IPS DF 6.9 (cell line): ENCODE measurements around the gene CAB39L.
A peak's percentile ranks its signal among the peaks of the same experiment; 100 is the strongest.

Experiments
- DNase-seq: peaks from one replicate; pipeline ENCODE4 v3.0.0-alpha.2; 2013; ENCODE audit warnings: low read depth, low spot score
- H3K27ac ChIP-seq: one replicate; pipeline ENCODE4 v1.5.1; 2013; ENCODE audit warnings: low read length, control low read depth
- H3K27me3 ChIP-seq: 2 replicates; pipeline ENCODE4 v1.6.1; 2013; ENCODE audit warnings: mild to moderate bottlenecking, low read length; ENCODE audit not compliant: control insufficient read depth, insufficient read depth
- H3K36me3 ChIP-seq: 2 replicates; pipeline ENCODE4 v1.6.1; 2013; ENCODE audit warnings: low read length; ENCODE audit not compliant: control insufficient read depth, insufficient read depth
- H3K4me1 ChIP-seq: 2 replicates; pipeline ENCODE4 v1.6.1; 2013; ENCODE audit warnings: low read length; ENCODE audit not compliant: control insufficient read depth, insufficient read depth
- H3K4me3 ChIP-seq: 2 replicates; pipeline ENCODE4 v1.5.1; 2013; ENCODE audit warnings: mild to moderate bottlenecking, low read length
- H3K9me3 ChIP-seq: 2 replicates; pipeline ENCODE4 v1.6.1; 2013; ENCODE audit warnings: low read length, inconsistent platforms; ENCODE audit not compliant: control insufficient read depth, insufficient read depth
- WGBS: extraction: QIAGEN DNeasy Blood & Tissue Kit; methylation state at CpG from one replicate; pipeline ENCODE4 v1.1.7; 2013; ENCODE audit warnings: mixed read lengths, missing lambda C conversion rate; ENCODE audit not compliant: insufficient read length, insufficient coverage; 5-methylcytosine and 5-hydroxymethylcytosine counted together

CAB39L gene

GRCh38 chr13:49443704-49444523, at the start of gene CAB39L, which contains the start of gene SETDB2:
Gene CAB39L, minus strand, starts transcription at chr13:49444064. Its CDS starts 61,154 bp downstream, at chr13:49382910.
Gene SETDB2, plus strand, starts transcription at chr13:49444274. Its CDS starts 7,620 bp downstream, at chr13:49451894.
- no peak within 1 kb of the TSS for H3K27ac ChIP-seq
- no peaks in the 10 kb centered on the region for H3K27me3 ChIP-seq
- DNase-seq: peak; percentile 99
- H3K9me3 ChIP-seq: no peaks in the 10 kb centered on the region
- peak within 1 kb of the TSS; percentile 83 for H3K4me3 ChIP-seq
- WGBS: no CpG with 5 or more reads among the region's 53 CpGs
- H3K4me1 ChIP-seq: no peaks in the 10 kb centered on the region
- no peaks in the 10 kb centered on the region for H3K36me3 ChIP-seq

GRCh38 chr13:49488563-49488962, 44.7 kb upstream of the CAB39L start:
- Histone ChIP-seq H3K4me3 (no peak overlapping the region), H3K27ac (no peak overlapping the region), H3K4me1 (no peaks in the 10 kb centered on the region), H3K27me3 (no peaks in the 10 kb centered on the region), H3K9me3 (no peaks in the 10 kb centered on the region), H3K36me3 (no peaks in the 10 kb centered on the region)
- no CpG with 5 or more reads among the region's 2 CpGs for WGBS
- no peak for DNase-seq

- H3K27me3 ChIP-seq: no peaks in the 10 kb centered on the region
- H3K9me3 ChIP-seq: no peaks in the 10 kb centered on the region
- H3K27ac ChIP-seq: no peak overlapping the region
- no peak for DNase-seq
- H3K4me1 ChIP-seq: no peaks in the 10 kb centered on the region
- no peak overlapping the region for H3K4me3 ChIP-seq
- no CpG with 5 or more reads among the region's 5 CpGs for WGBS
- H3K36me3 ChIP-seq: no peaks in the 10 kb centered on the region
Measured at GRCh38 chr13:49481788-49482187, 37.9 kb upstream of the CAB39L start.

GRCh38 chr13:49476529-49476928, 32.7 kb upstream of the CAB39L start:
- Histone ChIP-seq H3K27ac (no peak overlapping the region), H3K4me1 (no peaks in the 10 kb centered on the region), H3K27me3 (no peaks in the 10 kb centered on the region), H3K36me3 (no peaks in the 10 kb centered on the region), H3K4me3 (no peak overlapping the region), H3K9me3 (no peaks in the 10 kb centered on the region)
- no CpG with 5 or more reads among the region's 7 CpGs for WGBS
- DNase-seq: no peak

- DNase-seq: no peak
- no peaks in the 10 kb centered on the region for H3K9me3 ChIP-seq
- no peak overlapping the region for H3K27ac ChIP-seq
- no peaks in the 10 kb centered on the region for H3K4me1 ChIP-seq
- H3K27me3 ChIP-seq: no peaks in the 10 kb centered on the region
- H3K36me3 ChIP-seq: no peaks in the 10 kb centered on the region
- no peak overlapping the region for H3K4me3 ChIP-seq
- WGBS: no CpG with 5 or more reads among the region's 1 CpG
Measured at GRCh38 chr13:49472186-49472585, 28.3 kb upstream of the CAB39L start.

- Histone ChIP-seq H3K36me3 (peaks cover 3% of the 10 kb centered on the region; the same call in 1 of the 2 replicates), H3K4me3 (no peak overlapping the region), H3K27ac (no peak overlapping the region), H3K9me3 (peaks cover 1% of the 10 kb centered on the region; the same call in 1 of the 2 replicates), H3K27me3 (no peaks in the 10 kb centered on the region), H3K4me1 (no peaks in the 10 kb centered on the region)
- DNase-seq: no peak
- WGBS: no CpG with 5 or more reads among the region's 5 CpGs
Measured at GRCh38 chr13:49466292-49466838, 22.5 kb upstream of the CAB39L start.

GRCh38 chr13:49464621-49465325, 20.9 kb upstream of the CAB39L start:
- Histone ChIP-seq H3K36me3 (peaks cover 3% of the 10 kb centered on the region; the same call in 1 of the 2 replicates), H3K4me3 (no peak overlapping the region), H3K4me1 (no peaks in the 10 kb centered on the region), H3K27ac (no peak overlapping the region), H3K9me3 (peaks cover 1% of the 10 kb centered on the region; the same call in 1 of the 2 replicates), H3K27me3 (no peaks in the 10 kb centered on the region)
- DNase-seq: no peak
- no CpG with 5 or more reads among the region's 4 CpGs for WGBS

- no peaks in the 10 kb centered on the region for H3K27me3 ChIP-seq
- no peak for DNase-seq
- H3K36me3 ChIP-seq: peaks cover 3% of the 10 kb centered on the region; the same call in 1 of the 2 replicates
- WGBS: no CpG with 5 or more reads among the region's 1 CpG
- H3K4me3 ChIP-seq: no peak overlapping the region
- no peaks in the 10 kb centered on the region for H3K4me1 ChIP-seq
- H3K9me3 ChIP-seq: peaks cover 1% of the 10 kb centered on the region; the same call in 1 of the 2 replicates
- no peak overlapping the region for H3K27ac ChIP-seq
Measured at GRCh38 chr13:49464085-49464484, 20.2 kb upstream of the CAB39L start.

GRCh38 chr13:49459580-49459979, 15.7 kb upstream of the CAB39L start:
- Histone ChIP-seq H3K9me3 (peaks cover 1% of the 10 kb centered on the region; the same call in 1 of the 2 replicates), H3K36me3 (peaks cover 3% of the 10 kb centered on the region; the same call in 1 of the 2 replicates), H3K4me1 (no peaks in the 10 kb centered on the region), H3K27me3 (no peaks in the 10 kb centered on the region), H3K27ac (no peak overlapping the region), H3K4me3 (no peak overlapping the region)
- no peak for DNase-seq
- WGBS: no CpG with 5 or more reads among the region's 1 CpG

GRCh38 chr13:49457221-49457620, 13.4 kb upstream of the CAB39L start:
- H3K27ac ChIP-seq: no peak overlapping the region
- WGBS: no CpG with 5 or more reads among the region's 7 CpGs

More at GRCh38 chr13:49457221-49457620, 13.4 kb upstream of the CAB39L start:
- Histone ChIP-seq H3K4me1 (no peaks in the 10 kb centered on the region), H3K4me3 (no peak overlapping the region), H3K36me3 (no peaks in the 10 kb centered on the region), H3K27me3 (no peaks in the 10 kb centered on the region), H3K9me3 (no peaks in the 10 kb centered on the region; the same call in 1 of the 2 replicates)
- DNase-seq: no peak
